ENCODE data around the gene NUP210L. TPM values are rescaled to one million over a fixed set of nuclear protein-coding genes. Genes with fewer than 3 reads are reported as not detected.
"Not testable (repeated sequence)": the region's sequence is repeated elsewhere in the genome, so short reads cannot be mapped to it uniquely, and the experiment has no call there.

The NUP210L gene
- total and polyA plus RNA-seq, 5 donors from 2014 or later = 0.02 to 0.17 (median 0.10) TPM; not detected in 2

DNA sequence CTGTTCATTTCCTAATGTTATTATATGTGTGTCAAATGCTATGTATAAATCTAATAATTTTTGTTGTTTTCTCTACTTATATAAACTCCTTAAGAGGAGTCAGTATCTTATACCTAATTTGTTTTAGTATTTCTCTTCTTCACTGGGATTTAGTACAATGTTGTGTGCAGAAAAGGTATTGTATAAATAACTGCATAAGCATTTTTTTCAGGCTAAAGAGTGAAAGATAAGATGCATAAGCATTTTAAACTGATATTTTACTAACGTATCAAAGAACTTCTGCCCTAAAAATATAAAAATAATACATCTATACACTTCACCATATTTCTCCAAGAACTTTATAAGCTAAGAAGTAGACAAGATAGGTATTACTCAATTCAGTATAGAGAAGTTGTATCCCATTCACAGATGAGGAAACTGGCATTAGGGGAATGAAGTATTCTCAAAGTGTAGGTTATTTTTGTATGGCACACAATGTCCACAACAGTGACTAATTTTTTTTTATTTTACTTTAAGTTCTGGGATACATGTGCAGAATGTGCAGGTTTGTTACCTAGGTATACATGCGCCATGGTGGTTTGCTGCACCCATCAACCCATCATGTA is 59.3 kb downstream of the NUP210L start:
- H3K9me3 Mint-ChIP-seq = no peaks in the 10 kb centered on the region
- Histone ChIP-seq H3K36me3 (ENCODE audit: control insufficient read depth, insufficient read depth, low read length) (no peaks in the 10 kb centered on the region), H3K4me3 (ENCODE audit: low read depth, low read length) (no peak overlapping the region), H3K27me3 (ENCODE audit: control insufficient read depth, insufficient read depth, low read length) (no peaks in the 10 kb centered on the region), H3K27ac (ENCODE audit: insufficient read depth, low read length, poor library complexity, severe bottlenecking) (no peak overlapping the region), H3K9me3 (ENCODE audit: control insufficient read depth in 2 of 2, low read length in 2 of 2) (no peaks in the 10 kb centered on the region), H3K4me1 (ENCODE audit: control insufficient read depth, insufficient read depth, low read length, poor library complexity, severe bottlenecking) (no peaks in the 10 kb centered on the region)
- no peaks in the 10 kb centered on the region for H3K4me1 Mint-ChIP-seq
- DNase-seq (no peak), ATAC-seq (ENCODE audit: low read depth in 2 of 2) (no peak)
- no peaks in the 10 kb centered on the region for H3K36me3 Mint-ChIP-seq
- H3K4me3 Mint-ChIP-seq = no peak overlapping the region
- H3K27ac Mint-ChIP-seq = no peak overlapping the region
- H3K27me3 Mint-ChIP-seq = peaks cover 11% of the 10 kb centered on the region

DNA sequence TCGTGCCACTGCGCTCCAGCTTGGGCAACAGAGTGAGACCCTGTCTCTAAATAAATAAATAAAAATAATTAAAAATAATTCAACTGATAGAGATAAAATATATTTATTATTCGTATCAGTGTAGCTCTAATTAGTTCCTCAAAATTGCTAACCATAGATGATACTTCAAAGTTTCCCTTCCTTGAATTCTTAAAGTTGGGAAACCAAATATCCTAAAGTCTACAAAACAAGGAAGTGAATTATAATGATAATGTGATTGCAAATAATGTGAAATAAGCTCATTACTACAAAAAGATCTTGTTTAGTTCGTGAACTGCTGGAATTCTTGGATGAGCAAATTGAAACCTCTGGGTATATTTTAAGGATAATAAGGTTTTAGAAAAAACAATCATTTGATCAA is 60.5 kb downstream of the NUP210L start:
- Mint-ChIP-seq H3K4me3 (no peak overlapping the region), H3K4me1 (no peaks in the 10 kb centered on the region), H3K27ac (no peak overlapping the region), H3K9me3 (no peaks in the 10 kb centered on the region), H3K27me3 (peaks cover 11% of the 10 kb centered on the region), H3K36me3 (no peaks in the 10 kb centered on the region)
- Histone ChIP-seq H3K9me3 (ENCODE audit: control insufficient read depth in 2 of 2, low read length in 2 of 2) (no peaks in the 10 kb centered on the region), H3K27ac (ENCODE audit: insufficient read depth, low read length, poor library complexity, severe bottlenecking) (no peak overlapping the region), H3K4me3 (ENCODE audit: low read depth, low read length) (no peak overlapping the region), H3K4me1 (ENCODE audit: control insufficient read depth, insufficient read depth, low read length, poor library complexity, severe bottlenecking) (no peaks in the 10 kb centered on the region), H3K27me3 (ENCODE audit: control insufficient read depth, insufficient read depth, low read length) (no peaks in the 10 kb centered on the region), H3K36me3 (ENCODE audit: control insufficient read depth, insufficient read depth, low read length) (no peaks in the 10 kb centered on the region)
- DNase-seq = no peak
- ATAC-seq (ENCODE audit: low read depth in 2 of 2) = no peak

DNA sequence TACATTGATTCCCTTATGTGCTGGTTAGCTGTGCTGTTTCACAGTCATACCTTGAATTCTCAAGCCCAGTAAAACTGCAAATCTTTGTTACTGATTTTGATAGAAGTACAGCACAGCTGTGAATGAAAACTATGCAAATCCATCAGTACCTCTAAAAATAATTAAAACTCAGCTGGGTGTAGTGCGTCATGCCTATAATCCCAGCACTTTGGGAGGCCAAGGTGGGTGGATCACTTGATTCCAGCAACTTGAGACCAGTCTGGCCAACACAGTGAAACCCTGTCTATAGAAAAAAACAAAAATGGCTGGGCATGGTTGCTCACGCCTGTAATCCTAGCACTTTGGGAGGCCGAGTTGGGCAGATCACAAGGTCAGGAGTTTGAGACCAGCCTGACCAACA is 61.2 kb downstream of the NUP210L start:
- Mint-ChIP-seq H3K27ac (no peak overlapping the region), H3K4me1 (no peaks in the 10 kb centered on the region), H3K9me3 (no peaks in the 10 kb centered on the region), H3K4me3 (no peak overlapping the region), H3K36me3 (no peaks in the 10 kb centered on the region), H3K27me3 (peaks cover 11% of the 10 kb centered on the region)
- DNase-seq (no peak), ATAC-seq (ENCODE audit: low read depth in 2 of 2) (no peak)
- Histone ChIP-seq H3K27ac (ENCODE audit: insufficient read depth, low read length, poor library complexity, severe bottlenecking) (no peak overlapping the region), H3K4me1 (ENCODE audit: control insufficient read depth, insufficient read depth, low read length, poor library complexity, severe bottlenecking) (no peaks in the 10 kb centered on the region), H3K36me3 (ENCODE audit: control insufficient read depth, insufficient read depth, low read length) (no peaks in the 10 kb centered on the region), H3K4me3 (ENCODE audit: low read depth, low read length) (no peak overlapping the region), H3K9me3 (ENCODE audit: control insufficient read depth in 2 of 2, low read length in 2 of 2) (no peaks in the 10 kb centered on the region), H3K27me3 (ENCODE audit: control insufficient read depth, insufficient read depth, low read length) (no peaks in the 10 kb centered on the region)

DNA sequence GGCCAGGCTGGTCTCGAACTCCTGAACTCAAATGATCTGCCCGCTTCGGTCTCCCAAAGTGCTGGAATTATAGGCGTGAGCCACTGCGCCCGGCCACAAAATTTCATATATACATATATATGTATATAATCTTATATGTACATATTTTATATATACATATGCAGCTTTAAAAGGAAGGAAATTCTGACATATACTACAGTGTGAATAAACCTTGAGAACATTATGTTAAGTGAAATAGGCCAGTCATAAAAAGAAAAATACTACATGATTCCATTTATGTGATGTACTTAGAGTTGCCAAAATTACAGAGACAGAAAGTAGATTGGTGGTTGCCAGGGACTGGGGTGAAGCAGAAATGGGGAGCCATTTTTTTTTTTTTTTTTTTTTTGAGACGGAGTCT is 63.2 kb downstream of the NUP210L start:
- Mint-ChIP-seq H3K4me1 (no peaks in the 10 kb centered on the region), H3K27ac (no peak overlapping the region), H3K27me3 (peaks cover 14% of the 10 kb centered on the region), H3K4me3 (no peak overlapping the region), H3K36me3 (no peaks in the 10 kb centered on the region), H3K9me3 (peaks cover 0 to under 1% (median 0%) of the 10 kb centered on the region in 7 donors)
- no peak overlapping the region for H3K4me3 ChIP-seq (ENCODE audit: low read depth, low read length)
- no peaks in the 10 kb centered on the region for H3K27me3 ChIP-seq (ENCODE audit: control insufficient read depth, insufficient read depth, low read length)
- no peaks in the 10 kb centered on the region for H3K9me3 ChIP-seq (ENCODE audit: control insufficient read depth in 2 of 2, low read length in 2 of 2)
- H3K36me3 ChIP-seq (ENCODE audit: control insufficient read depth, insufficient read depth, low read length) = no peaks in the 10 kb centered on the region
- no peaks in the 10 kb centered on the region for H3K4me1 ChIP-seq (ENCODE audit: control insufficient read depth, insufficient read depth, low read length, poor library complexity, severe bottlenecking)
- DNase-seq (no peak), ATAC-seq (ENCODE audit: low read depth in 2 of 2) (no peak)
- H3K27ac ChIP-seq (ENCODE audit: insufficient read depth, low read length, poor library complexity, severe bottlenecking) = no peak overlapping the region

DNA sequence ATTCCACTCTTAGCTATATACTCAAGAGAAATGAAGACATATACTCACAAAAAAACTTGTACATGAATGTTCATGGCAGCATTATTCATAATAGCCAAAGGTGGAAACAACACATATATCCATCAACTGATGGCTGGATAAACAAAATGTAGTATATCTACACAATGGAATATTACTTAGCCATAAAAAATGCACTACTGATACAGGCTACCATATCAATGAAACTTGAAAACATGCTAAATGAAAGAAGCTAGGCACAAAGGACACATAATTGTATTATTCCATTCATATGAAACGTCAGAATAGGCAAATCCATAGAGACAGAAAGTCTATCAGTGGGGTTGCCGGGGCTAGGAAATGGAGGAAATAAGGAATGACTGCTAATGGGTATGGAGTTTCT is 67.3 kb downstream of the NUP210L start:
- H3K27me3 ChIP-seq (ENCODE audit: control insufficient read depth, insufficient read depth, low read length) = no peaks in the 10 kb centered on the region
- no peaks in the 10 kb centered on the region for H3K36me3 ChIP-seq (ENCODE audit: control insufficient read depth, insufficient read depth, low read length)
- DNase-seq (no peak), ATAC-seq (ENCODE audit: low read depth in 2 of 2) (no peak)
- H3K4me3 ChIP-seq (ENCODE audit: low read depth, low read length) = no peak overlapping the region
- Mint-ChIP-seq H3K9me3 (peaks cover 0 to 10% (median 3%) of the 10 kb centered on the region in 7 donors), H3K36me3 (no peaks in the 10 kb centered on the region), H3K27me3 (peaks cover 12% of the 10 kb centered on the region), H3K27ac (no peak overlapping the region), H3K4me3 (no peak overlapping the region), H3K4me1 (no peaks in the 10 kb centered on the region)
- H3K27ac ChIP-seq (ENCODE audit: insufficient read depth, low read length, poor library complexity, severe bottlenecking) = no peak overlapping the region
- no peaks in the 10 kb centered on the region for H3K9me3 ChIP-seq (ENCODE audit: control insufficient read depth in 2 of 2, low read length in 2 of 2)
- H3K4me1 ChIP-seq (ENCODE audit: control insufficient read depth, insufficient read depth, low read length, poor library complexity, severe bottlenecking) = no peaks in the 10 kb centered on the region

DNA sequence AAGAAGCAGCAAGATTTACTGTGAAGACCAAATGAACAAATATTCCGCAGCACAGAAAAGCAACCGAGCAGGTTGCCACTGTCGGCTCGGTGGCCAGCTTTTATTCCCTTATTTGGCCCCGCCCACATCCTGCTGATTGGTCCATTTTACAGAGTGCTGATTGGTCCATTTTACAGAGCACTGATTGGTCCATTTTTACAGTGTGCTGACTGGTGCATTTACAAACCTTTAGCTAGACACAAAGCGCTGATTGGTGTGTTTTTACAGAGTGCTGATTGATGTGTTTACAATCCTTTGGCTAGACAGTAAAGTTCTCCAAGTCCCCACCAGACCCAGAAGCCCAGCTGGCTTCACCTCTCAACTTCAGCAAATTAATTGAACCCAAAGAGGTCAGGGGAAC is 71.8 kb downstream of the NUP210L start:
- DNase-seq; H3K9me3 ChIP-seq (ENCODE audit: control insufficient read depth in 2 of 2, low read length in 2 of 2); H3K27me3 ChIP-seq (ENCODE audit: control insufficient read depth, insufficient read depth, low read length); H3K4me3 Mint-ChIP-seq; H3K4me3 ChIP-seq (ENCODE audit: low read depth, low read length); H3K4me1 ChIP-seq (ENCODE audit: control insufficient read depth, insufficient read depth, low read length, poor library complexity, severe bottlenecking); H3K36me3 ChIP-seq (ENCODE audit: control insufficient read depth, insufficient read depth, low read length); ATAC-seq (ENCODE audit: low read depth in 2 of 2); H3K4me1 Mint-ChIP-seq; H3K27ac Mint-ChIP-seq; H3K27ac ChIP-seq (ENCODE audit: insufficient read depth, low read length, poor library complexity, severe bottlenecking); H3K36me3 Mint-ChIP-seq: not testable (repeated sequence)
- Mint-ChIP-seq H3K9me3 (peaks cover 0 to 10% (median 3%) of the 10 kb centered on the region in 7 donors), H3K27me3 (peaks cover 12% of the 10 kb centered on the region)

DNA sequence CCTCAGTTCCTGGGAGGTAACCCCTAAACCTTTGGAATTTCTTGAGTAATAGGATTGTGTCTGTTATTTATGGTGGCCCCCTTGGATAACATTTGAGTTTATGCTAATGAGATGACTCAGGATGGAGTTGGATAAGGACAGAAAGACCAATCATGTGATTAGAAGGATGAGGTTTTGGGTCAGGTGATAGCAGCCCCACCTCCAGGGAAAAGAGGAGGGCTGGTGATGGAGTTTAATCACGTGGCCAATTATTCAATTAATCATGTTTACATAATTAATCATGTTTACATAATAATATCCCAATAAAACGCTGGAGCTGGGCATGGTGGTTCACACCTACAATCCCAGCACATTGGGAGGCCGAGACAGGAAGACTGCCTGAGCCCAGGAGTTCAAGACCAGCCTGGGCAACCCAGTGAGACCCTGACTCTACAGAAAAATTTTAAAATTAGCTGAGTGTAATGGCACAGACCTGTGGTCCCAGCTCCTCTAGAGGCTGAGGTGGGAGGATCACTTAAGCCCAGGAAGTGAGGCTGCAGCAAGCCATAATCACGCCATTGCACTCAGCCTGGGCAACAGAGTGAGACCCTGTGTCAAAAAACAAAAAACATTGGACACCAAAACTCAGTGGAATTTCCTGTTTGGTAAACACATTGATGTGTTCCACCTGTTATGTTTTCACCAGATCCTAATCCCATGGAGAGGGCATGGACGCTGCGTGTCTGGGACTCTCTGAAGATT is 73.3 kb downstream of the NUP210L start:
- H3K36me3 Mint-ChIP-seq = peaks cover 3% of the 10 kb centered on the region
- Histone ChIP-seq H3K27me3 (ENCODE audit: control insufficient read depth, insufficient read depth, low read length) (no peaks in the 10 kb centered on the region), H3K4me1 (ENCODE audit: control insufficient read depth, insufficient read depth, low read length, poor library complexity, severe bottlenecking) (no peaks in the 10 kb centered on the region), H3K36me3 (ENCODE audit: control insufficient read depth, insufficient read depth, low read length) (no peaks in the 10 kb centered on the region), H3K9me3 (ENCODE audit: control insufficient read depth in 2 of 2, low read length in 2 of 2) (peaks cover 0 to 3% of the 10 kb centered on the region in 2 experiments), H3K4me3 (ENCODE audit: low read depth, low read length) (no peak overlapping the region), H3K27ac (ENCODE audit: insufficient read depth, low read length, poor library complexity, severe bottlenecking) (no peak overlapping the region)
- H3K27ac Mint-ChIP-seq = no peak overlapping the region
- H3K4me3 Mint-ChIP-seq = no peak overlapping the region
- peaks cover 13% of the 10 kb centered on the region for H3K27me3 Mint-ChIP-seq
- H3K9me3 Mint-ChIP-seq = peaks cover 0 to 12% (median 5%) of the 10 kb centered on the region in 7 donors
- H3K4me1 Mint-ChIP-seq = no peaks in the 10 kb centered on the region
- ATAC-seq (ENCODE audit: low read depth in 2 of 2) = no peak
- DNase-seq = no peak

DNA sequence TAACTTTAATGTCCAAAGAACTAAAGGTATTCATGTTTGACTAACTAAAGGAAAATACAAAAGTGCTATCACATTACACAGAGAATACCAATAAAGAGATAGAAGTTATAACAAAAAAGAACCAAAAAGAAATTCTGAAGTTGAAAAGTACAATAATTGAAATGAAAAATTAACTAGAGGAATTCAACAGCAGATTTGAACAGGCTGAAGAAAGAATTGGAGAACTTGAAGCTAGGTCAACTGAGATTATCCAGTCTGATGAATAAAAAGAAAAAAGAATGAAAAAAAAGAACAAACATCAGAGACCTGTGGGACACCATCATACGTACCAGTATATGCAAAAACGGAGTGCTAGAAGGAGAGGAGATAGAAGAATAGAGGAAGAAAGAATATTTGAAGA is 78.5 kb downstream of the NUP210L start:
- H3K36me3 Mint-ChIP-seq = peaks cover 5% of the 10 kb centered on the region
- Histone ChIP-seq H3K9me3 (ENCODE audit: control insufficient read depth in 2 of 2, low read length in 2 of 2) (peaks cover 0 to 6% of the 10 kb centered on the region in 2 experiments), H3K4me3 (ENCODE audit: low read depth, low read length) (no peak overlapping the region), H3K4me1 (ENCODE audit: control insufficient read depth, insufficient read depth, low read length, poor library complexity, severe bottlenecking) (no peaks in the 10 kb centered on the region), H3K27ac (ENCODE audit: insufficient read depth, low read length, poor library complexity, severe bottlenecking) (no peak overlapping the region), H3K36me3 (ENCODE audit: control insufficient read depth, insufficient read depth, low read length) (no peaks in the 10 kb centered on the region), H3K27me3 (ENCODE audit: control insufficient read depth, insufficient read depth, low read length) (peaks cover 1% of the 10 kb centered on the region)
- H3K4me1 Mint-ChIP-seq = no peaks in the 10 kb centered on the region
- H3K27ac Mint-ChIP-seq = no peak overlapping the region
- peaks cover 15% of the 10 kb centered on the region for H3K27me3 Mint-ChIP-seq
- peaks cover 0 to 10% (median 3%) of the 10 kb centered on the region in 7 donors for H3K9me3 Mint-ChIP-seq
- no peak for ATAC-seq (ENCODE audit: low read depth in 2 of 2)
- H3K4me3 Mint-ChIP-seq = no peak overlapping the region
- DNase-seq = no peak
